ENCODE measurements around the gene CTDSP1. TPM values are rescaled to one million over a fixed set of nuclear protein-coding genes. Genes with fewer than 3 reads are reported as not detected.

CTDSP1 gene
- total and polyA plus RNA-seq, 4 donors: 38.3 to 76.5 (median 56.6) TPM

DNA sequence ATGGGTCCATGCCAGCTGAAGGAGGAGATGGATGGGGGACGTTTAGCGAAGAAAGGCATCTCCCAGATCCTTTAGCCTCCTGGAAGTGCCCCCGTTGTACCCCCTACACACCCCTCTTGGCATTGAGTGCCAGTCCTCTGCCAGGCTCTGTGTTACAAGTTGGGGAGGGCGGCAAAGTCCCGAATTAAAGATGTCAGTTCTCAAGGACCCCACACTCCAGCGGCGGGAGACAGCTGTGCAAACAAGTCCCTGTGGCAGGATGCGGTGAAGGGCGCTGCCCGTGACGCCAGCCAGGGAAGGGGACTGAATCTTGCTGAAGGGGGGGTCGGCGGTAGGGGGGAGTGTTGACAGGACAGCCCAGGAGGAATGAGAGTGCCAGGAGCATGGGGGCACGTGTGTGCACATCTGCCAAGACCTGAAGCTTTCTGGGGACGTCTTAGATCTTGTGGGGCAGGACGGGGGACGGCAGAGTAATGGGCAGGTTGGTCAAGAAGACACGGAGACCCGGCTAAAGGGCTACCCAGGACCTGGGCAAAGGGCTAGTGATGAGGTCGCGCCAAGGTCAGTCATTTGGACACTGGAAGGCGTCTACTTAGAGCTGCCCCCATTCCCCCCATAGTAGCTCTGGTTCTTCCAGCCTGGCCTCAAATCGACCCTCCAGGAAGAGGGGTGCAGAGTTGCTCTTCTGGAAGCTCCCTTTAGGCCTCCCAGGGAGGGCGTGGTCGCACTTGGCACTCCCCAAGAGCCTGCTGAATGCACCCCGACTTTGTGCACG is 2.8 kb upstream of the CTDSP1 start:
- Histone ChIP-seq H3K9me3 (ENCODE audit: control insufficient read depth in 4 of 4, low read length in 3 of 4) (no peaks in the 10 kb centered on the region), H3K9ac (ENCODE audit: low read depth in 1 of 2, low read length in 2 of 2) (peak overlapping the region; percentile 72 to 96), H3K4me3 (ENCODE audit: low read depth in 1 of 3, low read length in 3 of 3) (peak overlapping the region; percentile 73 to 91 (median 75)), H3K36me3 (ENCODE audit: control insufficient read depth in 4 of 4, insufficient read depth in 3 of 4, low read depth in 1 of 4, low read length in 3 of 4) (no peaks in the 10 kb centered on the region), H3K27me3 (ENCODE audit: control insufficient read depth in 4 of 4, insufficient read depth in 4 of 4, low read length in 3 of 4) (no peaks in the 10 kb centered on the region), H3K27ac (ENCODE audit: low read depth in 1 of 2, low read length in 2 of 2) (peak overlapping the region; percentile 99), H3K4me1 (ENCODE audit: control insufficient read depth in 4 of 4, insufficient read depth in 4 of 4, low read length in 3 of 4) (peaks cover 9 to 35% (median 31%) of the 10 kb centered on the region in 4 donors)
- no peak for TF ChIP-seq YY1 (IDR thresholded peaks at IDR 0.05)
- no peak for TF ChIP-seq JUND (IDR thresholded peaks at IDR 0.05)
- TF ChIP-seq GABPA (IDR thresholded peaks at IDR 0.05 in 1 of 2, conservative IDR thresholded peaks at IDR 0.05 in 1 of 2): no peak
- TF ChIP-seq, protein P1, sequence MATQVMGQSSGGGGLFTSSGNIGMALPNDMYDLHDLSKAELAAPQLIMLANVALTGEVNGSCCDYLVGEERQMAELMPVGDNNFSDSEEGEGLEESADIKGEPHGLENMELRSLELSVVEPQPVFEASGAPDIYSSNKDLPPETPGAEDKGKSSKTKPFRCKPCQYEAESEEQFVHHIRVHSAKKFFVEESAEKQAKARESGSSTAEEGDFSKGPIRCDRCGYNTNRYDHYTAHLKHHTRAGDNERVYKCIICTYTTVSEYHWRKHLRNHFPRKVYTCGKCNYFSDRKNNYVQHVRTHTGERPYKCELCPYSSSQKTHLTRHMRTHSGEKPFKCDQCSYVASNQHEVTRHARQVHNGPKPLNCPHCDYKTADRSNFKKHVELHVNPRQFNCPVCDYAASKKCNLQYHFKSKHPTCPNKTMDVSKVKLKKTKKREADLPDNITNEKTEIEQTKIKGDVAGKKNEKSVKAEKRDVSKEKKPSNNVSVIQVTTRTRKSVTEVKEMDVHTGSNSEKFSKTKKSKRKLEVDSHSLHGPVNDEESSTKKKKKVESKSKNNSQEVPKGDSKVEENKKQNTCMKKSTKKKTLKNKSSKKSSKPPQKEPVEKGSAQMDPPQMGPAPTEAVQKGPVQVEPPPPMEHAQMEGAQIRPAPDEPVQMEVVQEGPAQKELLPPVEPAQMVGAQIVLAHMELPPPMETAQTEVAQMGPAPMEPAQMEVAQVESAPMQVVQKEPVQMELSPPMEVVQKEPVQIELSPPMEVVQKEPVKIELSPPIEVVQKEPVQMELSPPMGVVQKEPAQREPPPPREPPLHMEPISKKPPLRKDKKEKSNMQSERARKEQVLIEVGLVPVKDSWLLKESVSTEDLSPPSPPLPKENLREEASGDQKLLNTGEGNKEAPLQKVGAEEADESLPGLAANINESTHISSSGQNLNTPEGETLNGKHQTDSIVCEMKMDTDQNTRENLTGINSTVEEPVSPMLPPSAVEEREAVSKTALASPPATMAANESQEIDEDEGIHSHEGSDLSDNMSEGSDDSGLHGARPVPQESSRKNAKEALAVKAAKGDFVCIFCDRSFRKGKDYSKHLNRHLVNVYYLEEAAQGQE (IDR thresholded peaks at IDR 0.05): no peak
- TF ChIP-seq HNF4A (conservative IDR thresholded peaks at IDR 0.05): peak in 1 of 2 donors; percentile 11
- no peak for TF ChIP-seq FOXA2 (IDR thresholded peaks at IDR 0.05)
- TF ChIP-seq, protein P2, sequence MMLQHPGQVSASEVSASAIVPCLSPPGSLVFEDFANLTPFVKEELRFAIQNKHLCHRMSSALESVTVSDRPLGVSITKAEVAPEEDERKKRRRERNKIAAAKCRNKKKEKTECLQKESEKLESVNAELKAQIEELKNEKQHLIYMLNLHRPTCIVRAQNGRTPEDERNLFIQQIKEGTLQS (IDR thresholded peaks at IDR 0.05): no peak
- under 1% methylated on average over 27 of the region's 27 CpGs for WGBS
- DNase-seq (ENCODE audit: low spot score): peak; percentile 75

DNA sequence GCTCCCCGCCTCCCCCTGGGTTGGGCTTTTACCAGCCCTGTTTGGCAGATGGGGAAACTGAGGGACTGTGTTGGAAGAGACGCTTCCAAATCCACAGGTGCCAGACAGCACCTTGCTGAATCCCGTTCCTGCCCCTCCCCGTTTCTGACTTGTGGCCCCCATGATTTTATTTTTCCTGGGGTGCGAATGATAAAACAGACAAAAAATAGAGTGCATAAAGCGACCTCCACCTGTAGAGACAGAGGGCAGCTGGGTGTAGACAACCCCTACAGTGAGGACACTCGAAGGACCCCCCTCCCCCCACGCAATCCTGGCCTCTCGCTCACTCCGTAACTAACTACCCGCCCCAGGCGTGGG is 2.2 kb upstream of the CTDSP1 start:
- H3K27ac ChIP-seq (ENCODE audit: low read depth in 1 of 2, low read length in 2 of 2): peak overlapping the region; percentile 99
- DNase-seq (ENCODE audit: low spot score): no peak
- peaks cover 12 to 41% (median 37%) of the 10 kb centered on the region in 4 donors for H3K4me1 ChIP-seq (ENCODE audit: control insufficient read depth in 4 of 4, insufficient read depth in 4 of 4, low read length in 3 of 4)
- TF ChIP-seq FOXA1 (IDR thresholded peaks at IDR 0.05) (no peak), RXRA (IDR thresholded peaks at IDR 0.05) (no peak), EGR1 (IDR thresholded peaks at IDR 0.05; ENCODE audit: low read depth in 2 of 2) (no peak), RAD21 (IDR thresholded peaks at IDR 0.05) (no peak), SP1 (IDR thresholded peaks at IDR 0.05) (no peak), TAF1 (conservative IDR thresholded peaks at IDR 0.05) (no peak), GABPA (IDR thresholded peaks at IDR 0.05 in 1 of 2, conservative IDR thresholded peaks at IDR 0.05 in 1 of 2) (no peak), HNF4G (IDR thresholded peaks at IDR 0.05) (no peak), YY1 (IDR thresholded peaks at IDR 0.05) (no peak), JUND (IDR thresholded peaks at IDR 0.05) (no peak), FOXA2 (IDR thresholded peaks at IDR 0.05) (no peak)
- TF ChIP-seq, protein P2 (IDR thresholded peaks at IDR 0.05): no peak
- TF ChIP-seq, protein P3, sequence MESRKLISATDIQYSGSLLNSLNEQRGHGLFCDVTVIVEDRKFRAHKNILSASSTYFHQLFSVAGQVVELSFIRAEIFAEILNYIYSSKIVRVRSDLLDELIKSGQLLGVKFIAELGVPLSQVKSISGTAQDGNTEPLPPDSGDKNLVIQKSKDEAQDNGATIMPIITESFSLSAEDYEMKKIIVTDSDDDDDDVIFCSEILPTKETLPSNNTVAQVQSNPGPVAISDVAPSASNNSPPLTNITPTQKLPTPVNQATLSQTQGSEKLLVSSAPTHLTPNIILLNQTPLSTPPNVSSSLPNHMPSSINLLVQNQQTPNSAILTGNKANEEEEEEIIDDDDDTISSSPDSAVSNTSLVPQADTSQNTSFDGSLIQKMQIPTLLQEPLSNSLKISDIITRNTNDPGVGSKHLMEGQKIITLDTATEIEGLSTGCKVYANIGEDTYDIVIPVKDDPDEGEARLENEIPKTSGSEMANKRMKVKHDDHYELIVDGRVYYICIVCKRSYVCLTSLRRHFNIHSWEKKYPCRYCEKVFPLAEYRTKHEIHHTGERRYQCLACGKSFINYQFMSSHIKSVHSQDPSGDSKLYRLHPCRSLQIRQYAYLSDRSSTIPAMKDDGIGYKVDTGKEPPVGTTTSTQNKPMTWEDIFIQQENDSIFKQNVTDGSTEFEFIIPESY (IDR thresholded peaks at IDR 0.05): no peak
- TF ChIP-seq, protein P1 (IDR thresholded peaks at IDR 0.05): no peak
- TF ChIP-seq, protein P4, sequence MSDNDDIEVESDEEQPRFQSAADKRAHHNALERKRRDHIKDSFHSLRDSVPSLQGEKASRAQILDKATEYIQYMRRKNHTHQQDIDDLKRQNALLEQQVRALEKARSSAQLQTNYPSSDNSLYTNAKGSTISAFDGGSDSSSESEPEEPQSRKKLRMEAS (IDR thresholded peaks at IDR 0.05): no peak
- TF ChIP-seq, protein P5, sequence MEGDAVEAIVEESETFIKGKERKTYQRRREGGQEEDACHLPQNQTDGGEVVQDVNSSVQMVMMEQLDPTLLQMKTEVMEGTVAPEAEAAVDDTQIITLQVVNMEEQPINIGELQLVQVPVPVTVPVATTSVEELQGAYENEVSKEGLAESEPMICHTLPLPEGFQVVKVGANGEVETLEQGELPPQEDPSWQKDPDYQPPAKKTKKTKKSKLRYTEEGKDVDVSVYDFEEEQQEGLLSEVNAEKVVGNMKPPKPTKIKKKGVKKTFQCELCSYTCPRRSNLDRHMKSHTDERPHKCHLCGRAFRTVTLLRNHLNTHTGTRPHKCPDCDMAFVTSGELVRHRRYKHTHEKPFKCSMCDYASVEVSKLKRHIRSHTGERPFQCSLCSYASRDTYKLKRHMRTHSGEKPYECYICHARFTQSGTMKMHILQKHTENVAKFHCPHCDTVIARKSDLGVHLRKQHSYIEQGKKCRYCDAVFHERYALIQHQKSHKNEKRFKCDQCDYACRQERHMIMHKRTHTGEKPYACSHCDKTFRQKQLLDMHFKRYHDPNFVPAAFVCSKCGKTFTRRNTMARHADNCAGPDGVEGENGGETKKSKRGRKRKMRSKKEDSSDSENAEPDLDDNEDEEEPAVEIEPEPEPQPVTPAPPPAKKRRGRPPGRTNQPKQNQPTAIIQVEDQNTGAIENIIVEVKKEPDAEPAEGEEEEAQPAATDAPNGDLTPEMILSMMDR (IDR thresholded peaks at IDR 0.05; ENCODE audit: low read depth, low read length, missing input control): no peak
- H3K36me3 ChIP-seq (ENCODE audit: control insufficient read depth in 4 of 4, insufficient read depth in 3 of 4, low read depth in 1 of 4, low read length in 3 of 4): peaks cover 0 to 4% (median 3%) of the 10 kb centered on the region in 4 donors
- no peaks in the 10 kb centered on the region for H3K27me3 ChIP-seq (ENCODE audit: control insufficient read depth in 4 of 4, insufficient read depth in 4 of 4, low read length in 3 of 4)
- WGBS: 3% methylated on average over 12 of the region's 12 CpGs
- H3K4me3 ChIP-seq (ENCODE audit: low read depth in 1 of 3, low read length in 3 of 3): peak overlapping the region; percentile 64 to 91 (median 75)
- H3K9ac ChIP-seq (ENCODE audit: low read depth in 1 of 2, low read length in 2 of 2): peak overlapping the region; percentile 66 to 96
- no peaks in the 10 kb centered on the region for H3K9me3 ChIP-seq (ENCODE audit: control insufficient read depth in 4 of 4, low read length in 3 of 4)

All from liver (tissue), 9 donors.